Karpas-422 (cell line): ENCODE results near the gene ESPN. TPM values are rescaled to one million over a fixed set of nuclear protein-coding genes. Genes with fewer than 3 reads are reported as not detected.

Experiments used
- DNase-seq: peaks from one replicate; pipeline ENCODE4 v3.0.0-alpha.2; 2015
- H2AFZ ChIP-seq: fragments of 200-600 bp; sonication (generic); 2 replicates; pipeline ENCODE4 v1.6.1; 2014; ENCODE audit warnings: antibody characterized with exemption, low read length, mixed read lengths
- H3K27ac ChIP-seq: fragments of 200-600 bp; sonication (generic); 2 replicates; pipeline ENCODE4 v1.5.1; 2014; ENCODE audit warnings: mild to moderate bottlenecking, low read length, moderate library complexity
- H3K27me3 ChIP-seq: fragments of 200-600 bp; sonication (generic); 2 replicates; pipeline ENCODE4 v1.6.1; 2014; ENCODE audit warnings: low read length, mixed read lengths
- H3K36me3 ChIP-seq: fragments of 200-600 bp; sonication (generic); 2 replicates; pipeline ENCODE4 v1.6.1; 2014; ENCODE audit warnings: low read length, mixed read lengths; ENCODE audit not compliant: insufficient read depth
- H3K4me1 ChIP-seq: fragments of 200-600 bp; sonication (generic); 2 replicates; pipeline ENCODE4 v1.6.1; 2014; ENCODE audit warnings: mild to moderate bottlenecking, low read length, mixed read lengths
- H3K4me2 ChIP-seq: fragments of 200-600 bp; sonication (generic); 2 replicates; pipeline ENCODE4 v1.6.1; 2014; ENCODE audit warnings: low read length, low read depth, mild to moderate bottlenecking; ENCODE audit not compliant: poor library complexity, severe bottlenecking
- H3K4me3 ChIP-seq: fragments of 200-600 bp; sonication (generic); 2 replicates; pipeline ENCODE4 v1.5.1; 2014; ENCODE audit warnings: mild to moderate bottlenecking, antibody characterized with exemption, low read length, mixed read lengths
- H3K79me2 ChIP-seq: fragments of 200-600 bp; sonication (generic); 2 replicates; pipeline ENCODE4 v1.6.1; 2014; ENCODE audit warnings: mild to moderate bottlenecking, low read length, mixed read lengths
- H3K9ac ChIP-seq: fragments of 200-600 bp; sonication (generic); 2 replicates; pipeline ENCODE4 v1.6.0; 2014; ENCODE audit warnings: low read length
- H3K9me2 ChIP-seq: fragments of 200-600 bp; sonication (generic), shearing (Covaris generic); replicated peaks from 2 replicates; pipeline ENCODE4 v1.6.0; 2014; ENCODE audit warnings: mild to moderate bottlenecking, low read length, moderate library complexity; ENCODE audit not compliant: insufficient read depth
- H3K9me3 ChIP-seq: fragments of 300-700, 200-600 bp; sonication (generic); 2 replicates; pipeline ENCODE4 v1.6.1; 2014; ENCODE audit warnings: low read length, mixed read lengths
- H4K20me1 ChIP-seq: fragments of 200-600 bp; sonication (generic); 2 replicates; pipeline ENCODE4 v1.6.1; 2014; ENCODE audit warnings: mild to moderate bottlenecking, antibody characterized with exemption, low read length, low read depth; ENCODE audit not compliant: insufficient read depth
- total RNA-seq: library from RNA; depleted of rRNA; stranded (reverse); fragments of >200 nt; shearing (Covaris generic); gene quantifications from 2 replicates; pipeline ENCODE4 v1.2.3, GENCODE V29; 2014; ENCODE audit warnings: low replicate concordance

ESPN gene
- total RNA-seq, 1 experiment from 2014 or later = not detected

DNA sequence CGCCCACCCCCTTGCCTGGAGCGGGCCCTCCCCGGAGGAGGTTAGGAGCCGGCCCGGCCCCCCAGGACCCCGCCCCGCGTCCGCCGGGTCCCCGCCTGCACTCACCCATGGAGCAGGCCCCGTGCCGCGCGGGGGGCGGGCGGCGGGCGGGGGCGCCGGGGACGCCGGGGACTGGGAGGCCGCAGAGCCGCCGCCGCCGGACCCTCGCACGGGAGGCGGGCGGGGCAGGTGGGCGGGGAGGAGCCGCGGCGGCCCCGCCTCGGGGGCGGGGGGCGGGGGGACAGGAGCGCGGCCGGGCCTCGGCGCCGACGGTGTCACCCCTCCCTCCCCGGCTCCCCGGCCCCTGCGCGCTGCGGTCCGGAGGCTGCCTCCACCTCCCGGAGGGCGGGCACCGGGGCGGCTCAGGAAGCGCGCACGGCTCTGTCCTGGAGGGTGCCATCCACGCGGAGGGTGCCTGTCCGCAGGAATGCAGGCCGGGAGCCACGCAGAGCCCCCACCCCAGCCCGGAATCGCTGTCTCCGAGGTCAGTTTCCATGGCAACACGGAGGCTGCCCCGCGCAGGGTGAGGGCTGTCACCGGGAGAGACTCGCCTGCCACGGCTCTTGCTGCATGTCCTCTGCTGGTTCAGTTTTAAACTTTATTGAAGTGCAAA, 72.8 kb downstream of the ESPN start:
- Histone ChIP-seq H2AFZ (no peak overlapping the region), H3K36me3 (no peaks in the 10 kb centered on the region), H3K4me1 (no peaks in the 10 kb centered on the region), H3K27me3 (no peaks in the 10 kb centered on the region), H3K9ac (no peak overlapping the region), H3K9me3 (no peaks in the 10 kb centered on the region), H3K4me2 (no peak overlapping the region), H3K9me2 (no peaks in the 10 kb centered on the region), H3K4me3 (no peak overlapping the region), H4K20me1 (no peaks in the 10 kb centered on the region; the same call in 1 of the 2 replicates), H3K27ac (no peak overlapping the region), H3K79me2 (no peaks in the 10 kb centered on the region)
- DNase-seq = no peak

DNA sequence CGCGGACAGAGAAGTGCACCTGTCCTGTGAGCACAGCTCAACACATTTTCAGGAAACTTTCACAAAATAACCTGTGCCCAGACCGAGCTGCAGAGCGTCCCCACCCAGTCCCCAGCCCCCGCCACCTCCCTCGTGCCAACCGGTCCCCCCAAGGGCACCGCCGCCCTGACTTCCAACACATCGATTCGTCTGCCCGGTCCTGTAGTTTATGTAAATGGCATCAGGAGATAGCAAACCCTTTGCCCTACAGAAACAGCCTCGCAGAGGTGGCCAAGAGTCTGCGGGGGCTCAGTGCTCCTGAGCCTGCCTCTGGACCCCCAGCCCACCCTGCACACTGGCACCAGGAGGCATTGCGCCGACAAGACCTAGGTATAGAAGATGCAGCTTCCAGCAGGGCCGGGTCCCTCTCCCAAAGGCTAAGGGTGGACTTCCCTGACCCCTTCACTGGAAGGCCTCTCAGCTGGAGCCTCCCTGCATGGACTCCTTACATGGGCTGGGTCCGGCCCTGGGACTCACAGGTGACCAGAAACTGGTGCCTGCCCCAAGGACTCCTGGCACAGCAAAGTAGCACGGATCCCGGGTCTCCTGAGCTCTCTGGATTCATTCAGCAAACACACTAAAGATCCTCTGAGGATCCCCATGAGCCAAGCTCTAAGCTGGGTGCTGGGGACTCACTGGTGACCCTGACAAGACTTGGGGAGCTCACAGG, 73.4 kb downstream of the ESPN start:
- no peak overlapping the region for H3K4me2 ChIP-seq
- H3K79me2 ChIP-seq = no peaks in the 10 kb centered on the region
- no peaks in the 10 kb centered on the region for H3K4me1 ChIP-seq
- H3K27me3 ChIP-seq = no peaks in the 10 kb centered on the region
- no peak for DNase-seq
- H2AFZ ChIP-seq = no peak overlapping the region
- H3K9me2 ChIP-seq = no peaks in the 10 kb centered on the region
- H3K27ac ChIP-seq = no peak overlapping the region
- H3K9me3 ChIP-seq = no peaks in the 10 kb centered on the region
- H3K4me3 ChIP-seq = no peak overlapping the region
- no peaks in the 10 kb centered on the region; the same call in 1 of the 2 replicates for H4K20me1 ChIP-seq
- H3K9ac ChIP-seq = no peak overlapping the region
- no peaks in the 10 kb centered on the region for H3K36me3 ChIP-seq

DNA sequence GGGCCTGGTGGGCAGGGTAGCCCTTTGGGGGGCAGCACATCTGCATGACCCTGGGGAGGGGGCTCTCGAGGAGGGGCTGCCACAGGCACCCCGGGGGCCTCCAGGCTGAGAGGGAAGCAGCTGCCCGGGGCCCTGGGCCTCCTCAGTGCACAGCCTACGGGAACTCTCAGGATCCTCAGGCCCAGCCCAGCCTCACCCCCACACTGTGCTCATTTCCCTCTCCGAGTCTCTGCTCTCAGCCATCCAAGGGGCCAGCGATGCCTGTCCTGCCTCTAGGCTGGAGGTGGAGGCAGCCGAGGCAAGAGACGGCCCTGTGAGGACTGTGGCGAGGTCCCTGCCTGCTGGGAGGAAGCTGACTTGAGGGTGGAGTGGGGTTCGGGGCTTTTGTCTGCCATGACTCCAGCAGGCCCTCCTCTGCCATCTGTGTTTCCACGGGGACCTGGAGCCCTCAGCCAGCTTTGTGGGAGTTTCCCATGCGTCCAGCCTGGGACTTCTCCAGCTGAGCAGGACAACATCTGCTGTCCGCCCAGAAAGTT, 74.1 kb downstream of the ESPN start:
- H3K9me2 ChIP-seq = no peaks in the 10 kb centered on the region
- no peaks in the 10 kb centered on the region; the same call in 1 of the 2 replicates for H4K20me1 ChIP-seq
- no peaks in the 10 kb centered on the region for H3K4me1 ChIP-seq
- no peak overlapping the region for H3K4me2 ChIP-seq
- H2AFZ ChIP-seq = no peak overlapping the region
- no peaks in the 10 kb centered on the region for H3K36me3 ChIP-seq
- no peaks in the 10 kb centered on the region for H3K27me3 ChIP-seq
- no peak overlapping the region for H3K27ac ChIP-seq
- no peak for DNase-seq
- H3K79me2 ChIP-seq = no peaks in the 10 kb centered on the region
- H3K4me3 ChIP-seq = no peak overlapping the region
- H3K9ac ChIP-seq = no peak overlapping the region
- H3K9me3 ChIP-seq = no peaks in the 10 kb centered on the region

DNA sequence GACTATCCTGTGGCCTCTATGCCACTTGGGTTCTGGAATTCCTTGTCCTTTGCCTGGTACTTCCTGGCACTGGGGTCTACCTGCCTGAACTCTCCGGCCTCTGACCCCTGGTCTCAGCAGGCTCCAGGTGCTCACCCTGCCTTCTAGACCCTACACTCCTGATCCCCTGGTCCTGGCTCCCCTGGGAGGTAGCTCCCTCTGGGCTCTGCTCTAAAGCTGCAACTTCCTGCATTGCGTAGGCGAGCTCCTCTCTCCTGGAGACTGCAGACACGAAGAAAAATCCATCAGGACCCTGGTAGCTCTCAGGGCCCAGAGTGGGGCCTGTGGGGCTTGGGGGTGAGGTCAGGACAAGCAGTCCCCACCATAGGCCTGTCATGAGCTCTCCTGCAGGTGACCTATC, 74.7 kb downstream of the ESPN start:
- Histone ChIP-seq H4K20me1 (no peaks in the 10 kb centered on the region; the same call in 1 of the 2 replicates), H3K27ac (no peak overlapping the region), H3K79me2 (no peaks in the 10 kb centered on the region), H3K9me2 (no peaks in the 10 kb centered on the region), H3K9ac (no peak overlapping the region), H3K4me3 (no peak overlapping the region), H2AFZ (no peak overlapping the region), H3K27me3 (no peaks in the 10 kb centered on the region), H3K9me3 (no peaks in the 10 kb centered on the region), H3K36me3 (no peaks in the 10 kb centered on the region), H3K4me2 (no peak overlapping the region), H3K4me1 (no peaks in the 10 kb centered on the region)
- DNase-seq = no peak

DNA sequence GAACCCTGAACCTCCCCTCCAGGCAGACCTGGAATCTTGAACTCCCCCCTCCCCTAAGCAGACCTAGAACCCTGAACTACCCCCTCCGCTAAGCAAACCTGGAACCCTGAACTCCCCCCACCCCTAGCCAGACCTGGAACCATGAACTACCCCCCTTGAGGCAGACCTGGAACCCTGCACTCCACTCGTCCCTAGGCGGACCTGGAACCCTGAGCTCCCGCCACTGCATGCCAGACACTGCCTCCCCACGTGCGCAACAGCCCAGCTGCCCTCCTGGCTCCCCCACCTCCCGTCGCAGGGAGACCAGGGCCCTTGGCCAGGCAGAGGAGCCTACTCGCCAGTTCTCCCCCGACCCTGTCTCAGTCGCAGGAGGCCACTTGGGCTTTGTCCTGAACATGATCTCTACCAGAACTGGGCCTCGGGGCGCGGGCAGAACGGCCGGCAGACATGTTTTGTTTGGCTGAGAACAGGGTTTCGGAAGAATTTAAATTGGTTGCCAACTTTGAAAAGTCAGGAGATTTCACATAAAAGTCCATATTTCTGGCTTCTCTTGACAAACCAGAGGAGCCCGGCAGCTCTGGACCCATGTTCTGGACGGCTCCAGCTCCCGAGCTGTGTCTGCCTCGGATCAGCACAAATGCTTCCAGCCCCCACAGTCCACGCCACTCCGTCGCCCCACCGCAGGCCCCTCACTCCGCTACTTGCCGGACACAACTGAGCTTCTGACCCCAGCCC, 76.1 kb downstream of the ESPN start:
- Histone ChIP-seq H3K4me1 (no peaks in the 10 kb centered on the region), H3K36me3 (no peaks in the 10 kb centered on the region), H3K79me2 (no peaks in the 10 kb centered on the region), H3K9me3 (no peaks in the 10 kb centered on the region), H3K27me3 (no peaks in the 10 kb centered on the region), H3K4me2 (no peak overlapping the region), H3K9ac (no peak overlapping the region), H3K27ac (no peak overlapping the region), H3K4me3 (no peak overlapping the region), H2AFZ (no peak overlapping the region), H3K9me2 (no peaks in the 10 kb centered on the region), H4K20me1 (no peaks in the 10 kb centered on the region; the same call in 1 of the 2 replicates)
- no peak for DNase-seq

DNA sequence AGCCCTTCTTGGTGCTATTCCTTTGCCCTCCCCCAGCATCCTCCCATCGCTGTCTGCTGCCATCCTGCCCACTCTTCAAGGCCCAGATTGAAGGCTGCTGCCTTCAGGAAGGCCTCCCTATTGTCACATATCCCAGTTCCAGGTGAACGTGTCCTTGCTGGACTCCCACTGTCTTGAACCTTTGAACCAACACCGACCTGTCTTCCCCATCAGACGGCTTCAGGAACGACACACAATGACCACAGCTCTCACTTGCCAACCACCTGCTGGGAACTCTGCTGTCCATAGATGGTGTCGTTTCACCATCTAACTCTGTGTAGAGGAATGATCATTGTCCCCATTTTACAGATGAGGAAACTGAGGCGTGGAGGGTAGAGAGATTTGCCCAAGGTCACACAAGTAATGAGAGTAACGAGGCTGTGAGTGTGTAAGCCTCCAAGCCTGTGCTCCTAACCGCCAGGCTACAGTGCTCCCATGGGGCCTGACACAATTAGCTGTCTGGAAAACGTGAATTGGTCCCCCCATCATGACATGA, 76.8 kb downstream of the ESPN start:
- H3K79me2 ChIP-seq = no peaks in the 10 kb centered on the region
- no peak overlapping the region for H3K4me3 ChIP-seq
- H3K9me2 ChIP-seq = no peaks in the 10 kb centered on the region
- no peak for DNase-seq
- no peak overlapping the region for H3K4me2 ChIP-seq
- H4K20me1 ChIP-seq = no peaks in the 10 kb centered on the region; the same call in 1 of the 2 replicates
- no peak overlapping the region for H2AFZ ChIP-seq
- H3K9ac ChIP-seq = no peak overlapping the region
- H3K9me3 ChIP-seq = no peaks in the 10 kb centered on the region
- no peaks in the 10 kb centered on the region for H3K27me3 ChIP-seq
- no peaks in the 10 kb centered on the region for H3K4me1 ChIP-seq
- no peaks in the 10 kb centered on the region for H3K36me3 ChIP-seq
- H3K27ac ChIP-seq = no peak overlapping the region

DNA sequence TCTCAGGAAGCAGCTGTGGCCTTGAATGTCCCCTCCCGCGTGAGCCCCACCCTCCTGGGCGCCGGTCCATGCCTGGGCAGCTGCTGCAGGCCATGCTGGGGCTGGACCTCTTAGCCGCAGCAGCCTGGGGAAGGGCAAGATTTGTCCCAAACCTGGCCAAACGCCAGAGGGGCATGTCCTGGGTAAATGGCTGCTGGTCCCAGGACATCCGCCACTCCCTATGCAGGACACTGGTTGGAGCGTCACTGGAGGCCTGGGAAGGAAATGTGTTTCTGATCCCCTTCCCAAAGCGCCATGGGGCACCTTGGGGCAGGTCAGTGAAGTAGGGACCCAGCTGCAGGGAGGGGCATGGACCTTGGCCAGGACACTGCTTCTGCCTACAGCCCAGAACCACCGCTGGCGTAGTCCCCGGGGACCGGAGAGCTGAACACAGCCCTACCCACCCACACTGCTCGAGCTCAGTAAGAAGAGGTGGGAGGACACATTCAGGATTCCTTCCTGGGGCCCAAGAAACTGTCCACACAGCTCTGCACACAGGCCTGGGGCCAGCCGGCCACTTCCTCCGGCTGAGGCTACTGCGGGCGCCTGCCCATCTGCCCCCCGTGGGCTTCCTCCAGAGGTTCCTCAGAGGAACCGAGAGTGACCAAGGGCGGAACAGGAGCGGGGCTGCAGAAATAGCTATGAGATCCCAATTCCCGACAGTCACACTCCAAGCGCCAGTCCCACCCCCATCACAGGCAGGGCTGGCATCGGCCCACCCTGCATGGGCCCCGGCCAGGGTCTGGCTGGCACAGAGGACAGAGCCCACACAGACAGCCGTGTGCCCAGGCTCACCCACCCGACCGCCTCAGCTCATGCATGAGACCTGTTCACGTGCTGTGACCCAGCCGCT, 77.7 kb downstream of the ESPN start:
- Histone ChIP-seq H3K79me2 (no peaks in the 10 kb centered on the region), H4K20me1 (no peaks in the 10 kb centered on the region), H3K27ac (no peak overlapping the region), H3K4me1 (no peaks in the 10 kb centered on the region), H3K9me3 (no peaks in the 10 kb centered on the region), H2AFZ (no peak overlapping the region), H3K36me3 (no peaks in the 10 kb centered on the region), H3K9me2 (no peaks in the 10 kb centered on the region), H3K4me3 (no peak overlapping the region), H3K9ac (no peak overlapping the region), H3K4me2 (no peak overlapping the region), H3K27me3 (no peaks in the 10 kb centered on the region)
- DNase-seq = no peak
